NCI-H526 treated with DMSO at 0.1 percent for 48 hours (cell line): ENCODE measurements around the gene PZP.

ENCODE experiments used
- DNase-seq: peaks from one replicate; lab custom pipeline; 2025; lab: John Stamatoyannopoulos, UW

Gene PZP

DNA sequence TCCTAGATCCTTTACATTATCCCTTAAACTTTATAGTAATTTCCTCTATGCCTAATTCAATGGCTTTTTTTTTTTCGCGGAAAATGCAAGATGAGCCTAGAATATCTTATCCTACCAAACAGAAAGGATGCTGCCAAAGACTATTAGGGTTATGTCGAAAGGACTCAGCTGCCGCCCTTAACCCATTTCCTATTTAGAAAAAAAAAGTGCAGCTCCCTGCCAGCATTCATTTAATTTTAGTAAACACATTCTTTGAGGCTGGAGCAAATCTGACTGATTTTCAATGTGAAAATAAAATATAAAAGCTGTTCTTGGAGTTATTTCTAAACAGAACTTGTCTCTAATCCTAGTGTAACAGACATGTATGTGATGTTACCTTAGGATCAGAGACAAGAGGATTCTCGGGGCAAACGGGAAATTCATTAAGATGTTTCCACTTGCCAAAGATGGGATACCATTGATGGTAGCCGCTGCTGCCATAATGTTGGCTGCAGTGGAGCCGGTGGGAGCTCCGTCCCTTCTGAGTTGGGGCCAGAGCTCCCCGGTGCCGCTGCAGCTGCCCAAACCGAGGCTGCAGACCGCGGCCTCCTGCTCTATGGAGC, 84.3 kb downstream of the PZP start:
- no peak for DNase-seq

DNA sequence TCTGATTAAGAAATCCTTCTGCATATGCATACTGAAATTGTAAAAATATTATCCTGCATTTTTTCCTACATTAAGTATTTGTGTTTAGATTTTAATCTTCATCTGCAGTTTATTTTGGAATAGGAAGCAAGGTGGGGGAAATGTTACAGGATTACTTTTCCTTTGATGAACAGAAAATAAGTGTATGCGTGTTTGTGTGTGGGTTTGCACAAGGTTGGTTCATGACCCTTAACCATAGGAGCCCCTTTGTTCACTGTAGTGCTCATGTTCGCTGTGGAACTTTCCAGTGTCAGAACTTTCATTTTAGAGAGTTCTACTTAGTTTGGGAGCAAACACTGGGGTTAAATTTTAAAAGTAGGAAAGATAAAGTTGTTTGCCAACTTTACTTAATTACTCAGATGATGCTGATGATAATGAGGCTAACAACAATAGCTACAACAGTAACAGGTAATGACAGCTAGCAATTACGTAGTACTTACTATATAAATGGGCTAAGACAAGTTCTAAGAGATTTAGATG, 86.0 kb downstream of the PZP start:
- DNase-seq, result no peak

DNA sequence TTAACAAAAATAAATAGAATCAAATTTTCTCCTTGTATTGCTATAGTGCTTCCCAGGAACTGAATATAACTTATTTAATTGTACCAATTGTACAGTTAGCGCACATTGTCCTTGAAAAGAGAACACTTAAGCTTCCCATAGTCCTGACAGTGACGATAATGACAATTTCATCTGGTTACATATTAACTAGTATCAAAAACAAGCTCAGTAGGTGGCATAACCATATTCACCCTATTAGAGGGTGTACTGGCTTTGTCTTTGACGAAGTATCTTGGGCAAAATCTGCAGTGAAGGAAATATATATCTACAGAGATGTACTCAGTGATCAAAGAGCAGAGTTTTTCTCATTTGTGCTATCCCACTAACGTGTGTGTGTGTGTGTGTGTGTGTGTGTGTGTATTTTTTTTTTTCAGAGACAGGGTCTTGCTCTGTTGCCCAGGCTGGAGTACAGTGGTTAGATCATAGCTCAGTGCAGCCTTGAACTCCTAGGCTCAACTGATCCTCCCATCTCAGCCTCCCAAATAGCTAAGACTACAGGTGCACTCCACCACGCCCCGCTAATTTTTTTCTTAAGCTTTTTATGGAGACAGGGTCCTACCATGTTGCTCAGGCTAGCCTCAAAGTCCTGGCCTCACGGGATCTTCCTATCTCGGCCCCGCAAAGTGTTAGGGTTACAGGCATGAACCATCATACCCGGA, 87.6 kb downstream of the PZP start:
- DNase-seq, result no peak

DNA sequence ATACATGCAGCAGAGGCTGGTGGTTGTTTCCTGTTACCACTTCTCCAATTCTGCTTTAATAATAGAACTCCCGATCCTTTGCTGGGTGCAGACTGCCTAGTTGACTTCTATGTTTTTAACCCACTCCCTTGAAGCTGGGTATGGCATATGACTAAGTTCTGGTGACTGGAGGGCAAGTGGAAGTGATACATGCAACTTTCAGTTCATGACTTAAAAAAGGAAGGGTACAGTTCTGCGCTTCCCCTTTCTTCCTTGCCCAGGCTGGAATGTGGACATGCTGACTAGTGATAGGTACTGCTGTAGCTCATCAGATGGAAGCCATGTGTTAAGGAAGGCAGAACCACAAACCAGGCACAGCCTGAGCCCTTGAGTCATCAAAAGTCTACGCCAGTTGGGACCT, 90.0 kb downstream of the PZP start:
- no peak for DNase-seq

DNA sequence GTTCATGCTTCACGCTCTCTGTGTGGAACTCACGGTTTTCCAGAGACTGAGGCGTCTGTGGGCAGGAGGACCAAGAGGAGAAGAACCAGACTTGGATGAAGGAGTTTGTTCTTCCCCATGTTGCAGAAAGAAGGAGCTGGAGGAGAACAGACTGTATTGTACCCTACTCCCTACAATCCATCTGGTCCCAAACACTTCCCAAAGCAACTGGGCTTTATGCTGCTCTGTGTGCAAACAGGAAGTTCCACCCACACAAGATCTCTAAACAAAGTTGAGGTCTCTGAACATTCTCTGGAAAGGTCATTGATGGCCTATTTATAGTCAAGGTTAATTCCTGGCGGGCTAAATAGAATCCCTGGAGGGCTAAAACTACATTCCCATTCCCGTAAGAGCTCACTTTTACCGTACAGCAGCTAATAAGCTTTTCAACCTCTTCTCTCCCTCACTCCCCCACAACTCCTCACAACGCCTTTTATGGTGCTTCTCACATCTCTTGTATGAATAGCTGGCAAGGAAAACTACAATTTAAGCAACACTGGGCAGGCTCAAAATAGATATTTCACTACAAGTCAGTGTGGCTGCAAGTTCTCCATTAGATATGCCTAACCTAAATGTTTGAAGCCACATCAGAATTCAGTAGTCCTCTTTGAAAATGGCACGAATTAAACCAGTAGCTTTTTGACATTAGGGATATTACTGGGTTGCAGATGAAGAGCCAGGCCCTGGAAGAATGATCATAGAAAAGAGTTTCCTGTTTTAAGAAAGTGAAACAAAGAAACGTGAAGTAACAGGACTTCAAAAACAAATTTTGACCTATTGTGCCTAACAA, 92.2 kb downstream of the PZP start, which contains the start of gene A2M:
TSS of gene A2M (minus strand) at position 189 of the 829 bp plus-strand sequence. CDS start at position 119, 70 bp downstream.
- DNase-seq, result no peak

DNA sequence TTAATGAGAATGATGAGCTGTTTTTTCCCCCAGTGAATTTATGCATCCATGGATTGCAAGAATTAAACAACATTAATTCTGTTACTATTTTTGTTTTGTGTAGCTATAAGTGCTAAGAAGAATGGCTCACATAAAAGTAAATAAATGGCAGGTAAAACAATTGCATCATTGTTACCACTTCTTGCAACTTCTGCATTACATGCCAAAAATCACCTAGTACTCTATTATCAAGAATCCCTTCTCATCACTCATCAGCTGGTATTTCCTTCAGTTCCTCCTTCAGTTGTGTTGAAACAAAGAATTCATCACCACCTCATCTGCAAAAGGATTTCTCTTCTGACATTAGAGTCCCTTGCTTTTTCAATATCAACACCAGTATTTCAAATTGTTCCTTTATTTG, 93.2 kb downstream of the PZP start:
- DNase-seq, result no peak

DNA sequence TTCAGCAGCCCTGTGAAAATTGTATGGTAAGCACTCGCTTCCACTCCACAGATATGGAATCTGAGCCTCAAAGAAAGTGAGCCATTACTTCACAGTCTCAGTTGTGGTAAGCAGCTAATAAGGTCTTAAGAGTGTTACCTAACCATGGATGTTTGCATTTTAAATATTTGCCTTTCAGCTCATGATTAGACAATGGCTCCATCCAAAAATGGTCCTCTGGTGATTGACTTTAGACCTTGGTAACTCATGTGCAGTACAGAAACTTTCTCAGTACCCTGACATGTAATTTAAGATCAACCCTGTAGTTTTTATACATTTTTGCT, 94.2 kb downstream of the PZP start:
- no peak for DNase-seq

DNA sequence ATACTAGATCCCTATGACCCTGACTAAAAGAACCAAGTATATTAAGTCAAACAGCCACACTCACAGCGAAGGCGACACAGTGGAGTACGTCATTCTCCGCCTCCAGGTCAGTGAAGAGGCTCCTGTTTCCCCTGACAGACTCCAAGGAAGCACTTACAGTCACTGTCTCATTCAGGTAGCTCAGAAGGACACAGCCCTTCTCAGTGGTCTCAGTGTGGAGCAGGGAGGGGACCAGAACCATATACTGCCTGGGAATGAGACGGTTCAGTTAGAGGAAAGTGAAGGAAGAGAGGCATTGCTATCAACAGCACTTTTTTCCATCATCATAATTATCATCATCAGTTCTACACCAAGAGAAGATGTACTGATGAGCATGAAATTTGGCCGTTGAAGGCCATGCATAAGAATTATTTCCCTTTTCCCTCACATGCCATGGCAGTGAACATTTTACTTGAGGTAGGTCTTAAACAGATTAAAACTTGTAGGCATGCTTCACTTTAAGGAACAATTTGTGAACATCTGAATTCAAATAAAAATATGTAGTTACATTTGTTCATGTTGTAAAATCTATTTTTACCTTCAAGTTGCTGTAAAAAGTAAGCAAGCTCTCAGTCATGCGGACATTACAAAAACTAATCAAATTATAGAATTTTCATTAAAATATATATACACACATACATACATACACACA, 94.8 kb downstream of the PZP start:
- no peak for DNase-seq

DNA sequence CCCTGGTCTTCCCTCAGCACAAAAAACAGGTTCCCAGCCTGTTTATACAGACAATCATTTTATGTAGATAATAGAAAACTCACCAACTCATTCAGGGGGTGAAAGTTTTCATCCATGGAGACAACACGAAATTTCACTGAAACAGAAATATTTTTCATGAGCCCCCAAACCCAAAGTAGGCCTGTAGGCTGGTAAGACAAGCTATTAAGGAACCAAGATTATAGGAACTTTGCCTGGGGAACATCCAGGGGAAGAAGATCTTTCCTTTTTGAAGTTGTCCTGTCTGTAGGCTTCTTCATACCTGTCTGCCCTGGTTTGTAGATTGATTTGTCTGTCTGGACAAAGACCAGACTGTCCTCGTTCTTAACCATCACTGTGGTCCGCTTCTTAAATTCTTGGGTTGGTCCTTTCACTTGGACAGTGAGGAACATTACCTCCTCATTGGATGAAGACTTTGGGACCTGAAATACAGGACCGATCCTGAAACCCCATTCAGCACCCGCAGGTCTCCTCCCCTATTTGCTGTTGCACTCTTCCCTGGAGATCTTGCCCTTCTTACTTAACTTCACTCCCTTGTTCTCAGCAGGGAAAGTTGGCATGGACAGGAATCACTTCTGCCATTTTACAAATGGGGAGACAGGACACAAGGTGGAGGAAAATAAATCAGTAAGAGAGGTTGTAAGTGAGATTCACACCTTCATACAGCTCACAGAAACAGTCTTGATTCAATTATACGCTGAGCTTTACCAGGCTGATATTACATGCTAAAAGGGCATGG, 95.9 kb downstream of the PZP start:
- DNase-seq, result no peak

DNA sequence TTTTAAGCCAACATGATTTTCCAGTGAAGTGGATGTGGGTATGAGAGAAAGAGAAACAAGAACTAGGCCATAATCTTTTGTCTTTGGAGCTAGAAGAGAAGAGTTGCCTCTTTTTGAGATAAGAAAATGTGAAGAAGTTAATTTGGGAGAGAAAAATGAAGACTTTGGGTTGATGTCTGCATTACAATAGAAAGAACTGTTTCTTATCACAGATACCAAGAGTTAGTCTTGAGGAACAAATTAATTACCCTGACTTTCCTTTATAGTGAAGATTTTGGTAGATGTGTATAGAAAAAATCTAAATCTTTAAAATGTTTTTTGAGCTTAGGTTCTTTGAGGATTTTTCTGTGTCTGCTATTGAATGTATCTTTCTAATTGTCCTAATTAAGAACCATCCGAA, 96.7 kb downstream of the PZP start:
- no peak for DNase-seq

DNA sequence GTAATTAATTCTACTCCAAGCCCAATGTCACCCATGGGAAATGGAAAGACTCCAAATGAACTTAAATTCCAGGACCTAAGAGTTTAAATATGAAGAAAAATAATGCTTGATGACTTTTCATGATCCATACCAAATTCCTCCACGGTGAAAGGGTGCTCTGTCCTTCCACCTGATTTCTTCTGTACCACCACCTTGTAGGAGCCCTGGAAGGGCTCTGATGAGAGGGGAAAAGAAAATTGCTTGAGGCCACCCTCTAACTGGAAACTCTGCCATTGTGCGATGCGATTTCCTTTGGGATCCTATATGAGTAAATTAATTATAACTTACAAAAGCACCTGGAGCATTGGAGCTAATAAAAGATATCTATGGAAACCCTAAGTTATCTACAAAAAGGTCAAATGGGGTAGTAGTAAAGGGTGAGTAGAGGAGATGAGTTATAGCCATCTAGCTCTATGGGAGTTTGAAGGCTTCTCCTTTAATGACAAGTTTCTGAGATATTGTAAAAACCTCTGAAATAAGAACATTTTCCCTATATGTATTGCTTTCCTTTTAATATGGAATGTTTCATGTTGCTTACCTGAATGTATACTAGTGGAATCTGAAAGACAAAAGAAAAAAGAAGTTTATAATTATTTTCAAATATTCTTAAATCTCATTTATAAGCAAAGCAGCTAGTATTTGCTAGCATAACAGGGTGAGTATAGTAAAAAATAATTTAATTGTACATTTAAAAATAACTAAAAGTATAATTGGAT, 98.3 kb downstream of the PZP start:
- no peak for DNase-seq

DNA sequence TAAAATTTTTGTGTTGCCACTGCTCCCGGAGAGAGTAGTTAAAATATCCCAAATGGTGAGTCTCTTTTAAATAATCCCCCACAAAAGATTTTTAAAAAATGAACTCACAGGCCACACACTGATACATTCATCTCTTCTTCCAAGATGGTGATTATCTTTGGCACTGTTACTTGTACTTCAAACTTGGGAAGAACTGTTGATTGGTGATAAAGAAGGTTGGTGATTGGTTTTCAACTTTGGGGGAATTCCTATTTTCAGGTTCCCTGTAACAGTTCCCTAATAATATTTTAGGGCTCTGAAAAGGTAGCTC, 99.0 kb downstream of the PZP start:
- no peak for DNase-seq

DNA sequence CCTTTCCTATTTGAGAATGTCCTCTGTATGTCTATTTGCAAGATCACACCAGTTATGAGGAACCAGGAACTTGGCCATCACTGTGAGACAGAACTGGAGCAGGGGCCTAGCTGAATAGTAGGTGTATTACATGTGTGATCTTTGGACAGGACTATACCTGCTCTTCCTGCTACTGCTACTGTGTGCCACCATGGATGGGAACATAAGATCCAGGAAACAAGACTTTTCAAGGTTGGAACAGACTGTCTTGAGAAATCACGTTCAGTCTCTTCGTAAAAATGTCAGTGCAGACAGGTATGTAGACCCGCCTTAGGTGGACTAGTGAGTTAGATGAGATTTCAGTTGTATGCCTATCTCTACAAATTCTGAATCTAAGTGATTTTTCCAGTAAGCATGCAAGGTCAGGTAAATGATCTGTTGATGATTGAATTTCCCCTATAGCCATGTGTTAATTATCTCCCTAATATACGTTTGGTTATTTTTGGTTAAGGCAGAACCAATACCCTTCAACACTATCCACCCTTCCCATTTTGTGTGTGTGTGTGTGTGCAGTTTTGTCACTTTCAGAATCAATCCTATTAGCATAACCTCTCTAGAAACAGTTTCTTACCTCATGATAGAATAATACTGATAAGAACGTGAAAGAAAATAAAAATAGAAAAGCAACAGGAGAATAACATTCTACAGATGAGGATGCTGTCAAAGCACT, 99.5 kb downstream of the PZP start:
- no peak for DNase-seq

DNA sequence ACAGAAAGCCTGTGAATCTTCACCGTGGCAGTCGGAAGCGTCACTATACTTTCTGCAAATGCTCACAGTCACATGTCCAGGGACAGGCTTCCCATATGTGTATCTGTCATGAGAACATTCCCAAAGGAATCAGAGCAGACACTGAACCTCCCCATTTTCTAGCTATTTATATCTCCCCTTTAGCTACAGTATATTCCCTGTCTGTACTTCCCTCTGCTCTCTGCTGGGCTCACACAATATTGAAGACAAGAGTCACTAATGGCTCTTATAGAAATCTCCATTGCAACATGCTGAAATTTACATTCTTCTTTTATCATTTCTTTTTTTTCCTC, 100.7 kb downstream of the PZP start:
- no peak for DNase-seq

DNA sequence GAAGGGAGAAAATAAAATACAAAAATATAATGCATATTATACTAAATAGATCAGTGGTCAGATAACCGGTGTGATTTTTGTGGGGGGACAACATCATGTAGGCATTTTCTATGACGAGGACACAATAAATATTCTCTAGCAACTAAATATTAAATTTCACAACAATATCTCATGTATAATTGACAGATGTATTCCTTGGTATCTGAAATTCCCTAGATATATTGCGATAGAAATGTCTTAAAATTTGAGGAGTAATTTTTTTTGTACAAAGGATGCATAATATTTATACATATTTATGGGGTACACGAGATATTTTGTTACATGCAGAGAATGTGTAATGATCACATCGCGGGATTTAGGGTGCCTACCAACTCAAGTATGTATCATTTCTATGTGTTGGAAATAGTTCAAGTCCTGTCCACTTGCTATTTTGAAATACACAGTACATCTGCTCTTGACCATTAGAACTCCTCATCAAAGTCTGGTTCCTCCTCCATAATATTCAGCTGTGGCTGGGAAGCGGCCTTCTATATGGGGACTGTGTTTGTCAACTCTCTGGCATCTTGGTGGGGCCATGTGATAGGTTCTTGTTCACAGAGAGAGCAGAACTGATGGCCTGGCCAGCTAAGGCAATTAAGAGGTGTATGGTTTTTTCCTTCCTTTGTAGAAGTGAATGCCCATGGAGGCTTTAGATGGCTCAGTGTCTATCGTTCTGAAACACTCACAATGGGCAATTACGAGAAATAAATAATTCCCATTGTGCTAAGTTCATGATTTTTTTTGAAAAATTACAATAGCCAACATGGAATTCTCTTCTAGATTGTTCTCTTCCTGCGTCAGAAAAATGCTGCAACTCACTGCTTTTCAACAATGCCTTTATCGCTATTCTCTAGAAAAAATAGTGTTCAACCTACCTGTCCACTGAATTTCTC, 101.3 kb downstream of the PZP start:
- no peak for DNase-seq

DNA sequence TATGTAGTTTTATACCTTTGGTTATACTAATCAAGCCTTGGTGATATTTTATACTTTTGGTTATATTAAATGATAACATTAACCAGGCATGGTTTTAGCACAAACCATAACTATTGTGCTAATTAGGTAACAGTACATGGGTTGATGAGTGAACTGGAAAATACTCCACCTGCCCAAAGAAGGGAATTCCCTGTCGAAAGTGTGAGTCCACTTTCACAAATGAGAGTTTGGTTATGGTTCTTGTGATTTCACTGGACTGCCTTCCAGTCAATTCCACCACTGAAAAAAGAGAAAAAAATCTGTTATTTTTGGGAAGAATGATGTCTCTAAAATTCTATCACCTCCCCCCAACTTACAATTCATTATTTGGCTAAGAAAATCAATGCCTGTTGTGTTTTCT, 102.1 kb downstream of the PZP start:
- no peak for DNase-seq

DNA sequence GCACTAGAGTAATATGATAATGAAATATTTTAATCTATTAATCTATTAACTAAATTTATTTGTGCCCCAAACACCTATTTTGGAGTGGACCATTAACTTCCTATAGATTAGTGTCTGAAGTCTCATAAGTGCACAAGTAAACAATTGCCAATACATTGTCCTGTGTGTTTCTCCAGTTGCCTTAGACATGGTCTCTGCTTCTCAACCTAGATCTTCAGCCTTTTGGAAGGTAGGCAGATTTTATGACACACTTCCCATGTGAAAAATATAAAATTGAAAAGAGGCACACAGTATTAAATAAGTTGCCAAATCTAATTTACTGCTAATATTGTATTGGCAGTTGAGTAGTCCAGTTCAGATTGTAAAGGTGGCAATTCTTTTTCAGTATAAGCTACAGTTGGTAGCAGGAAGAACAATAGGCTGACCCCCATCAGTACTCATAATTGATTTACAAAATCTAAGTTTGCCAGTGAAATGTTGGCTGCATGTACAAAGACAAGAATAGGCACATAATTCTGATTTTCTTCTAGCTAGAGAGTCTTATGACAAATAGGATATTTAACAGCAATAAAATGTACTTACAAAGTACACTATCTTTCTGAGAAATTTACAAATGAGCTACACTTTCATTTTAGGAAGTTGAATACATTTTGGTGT, 103.3 kb downstream of the PZP start:
- DNase-seq, result no peak

DNA sequence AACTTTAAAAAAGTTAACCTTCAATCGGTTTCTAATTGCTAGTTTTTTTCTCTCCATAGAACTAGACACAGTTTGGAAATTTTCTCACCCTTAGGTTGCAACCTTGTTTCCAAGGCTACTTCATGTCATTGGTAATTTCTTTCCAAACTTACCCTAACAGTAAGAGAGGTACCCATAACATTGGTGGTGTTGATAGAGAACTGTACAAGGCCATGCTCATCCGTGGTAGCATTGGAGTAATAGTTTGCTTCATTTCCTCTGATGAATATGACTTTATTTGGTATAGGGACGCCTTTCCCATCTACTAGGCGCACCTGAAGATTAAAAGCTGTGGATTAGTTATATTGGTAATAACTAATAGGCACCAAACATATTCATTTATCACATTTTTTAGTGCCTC, 104.1 kb downstream of the PZP start:
- no peak for DNase-seq
